Breast epithelium (tissue), 4 donors: ENCODE measurements around the gene FDX1. TPM values are rescaled to one million over a fixed set of nuclear protein-coding genes. Genes with fewer than 3 reads are reported as not detected.

ENCODE experiments used
- DNase-seq, 2 donors: peaks; one replicate each; pipeline ENCODE4 v3.0.0-alpha.2; 2019; ENCODE audit warnings: low spot score in 2 of 2
- H3K27ac ChIP-seq, 2 donors: fragments of 200-600 bp; sonication (generic) in 1 of 2; one replicate each; pipeline ENCODE4 v1.5.1; 2016 to 2019; ENCODE audit warnings: mild to moderate bottlenecking in 1 of 2
- H3K27me3 ChIP-seq, 2 donors: fragments of 200-600 bp; sonication (generic) in 1 of 2; one replicate each; pipeline versions ENCODE4 v1.5.1 to v1.6.0; 2017 to 2019; ENCODE audit warnings: control low read depth in 1 of 2, mild to moderate bottlenecking in 1 of 2
- H3K36me3 ChIP-seq: fragments of 200-600 bp; one replicate; pipeline ENCODE4 v1.5.1; 2019
- H3K4me1 ChIP-seq, 2 donors: fragments of 200-600 bp; sonication (generic); one replicate each; pipeline ENCODE4 v1.5.1; 2016 to 2019; ENCODE audit warnings: control low read depth in 1 of 2
- H3K4me3 ChIP-seq, 3 donors: fragments of 200-600 bp; sonication (generic); 1 replicate in 2 of 3; 2 replicates in 1 of 3; pipeline ENCODE4 v1.5.1; 2016 to 2019; ENCODE audit warnings: mild to moderate bottlenecking in 3 of 3, moderate library complexity in 2 of 3
- H3K9me3 ChIP-seq, 2 donors: fragments of 200-600 bp; sonication (generic) in 1 of 2; one replicate each; pipeline ENCODE4 v1.5.1; 2016 to 2019; ENCODE audit warnings: control low read depth in 1 of 2
- POLR2A ChIP-seq: fragments of 450-650 bp; IDR thresholded peaks from one replicate; pipeline ENCODE4 v1.6.1; 2016; ENCODE audit warnings: antibody characterized with exemption, mild to moderate bottlenecking, moderate library complexity
- POLR2AphosphoS5 ChIP-seq, 3 donors: sonication (generic); formaldehyde crosslinking; IDR thresholded peaks; one replicate each; pipeline ENCODE4 v1.6.1; 2017; ENCODE audit warnings: antibody characterized with exemption in 3 of 3
- intact Hi-C: fragments of 100-400 bp; cut with DNase I; formaldehyde crosslinking; loops from one replicate; pipeline ENCODE4 v1.15.1; 2023; ENCODE audit warnings: low total_unique reads
- total RNA-seq, 3 donors: library from RNA; depleted of rRNA; stranded (reverse); fragments of >200 nt; gene quantifications; one replicate each; pipeline ENCODE4 v1.1.0, GENCODE V29; 2016
- TF ChIP-seq, protein P1 (sequence below), 3 donors: fragments of 450-650 bp; IDR thresholded peaks; one replicate each; pipeline ENCODE4 v1.5.1; 2016 to 2017; ENCODE audit warnings: antibody characterized with exemption in 3 of 3, mild to moderate bottlenecking in 3 of 3, moderate library complexity in 3 of 3

The FDX1 gene
- total RNA-seq, 3 donors from 2014 or later: 12.5 to 18.3 (median 15.2) TPM

DNA sequence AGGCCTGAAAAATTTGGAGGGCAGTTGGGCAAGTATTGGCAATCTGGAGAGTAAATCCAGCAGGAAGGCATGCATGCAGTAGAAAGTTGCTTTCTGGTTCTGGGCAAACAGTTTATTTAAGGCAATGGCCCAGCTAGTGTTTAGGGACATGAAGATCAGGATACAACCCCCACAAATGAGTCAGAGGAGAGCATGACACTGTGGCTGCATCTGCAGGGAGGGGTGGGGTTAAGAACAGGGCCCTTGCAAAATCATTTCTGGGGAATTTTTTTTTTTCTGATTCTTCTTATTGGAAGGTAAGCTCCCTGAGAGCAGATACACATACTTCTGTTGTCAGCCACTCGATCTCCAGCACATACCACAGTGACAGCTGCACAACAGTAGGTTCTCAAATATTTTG, 61.1 kb downstream of the FDX1 start:
- H3K27me3 ChIP-seq: no peaks in the 10 kb centered on the region
- no peak for TF ChIP-seq POLR2AphosphoS5 (IDR thresholded peaks at IDR 0.05)
- TF ChIP-seq, protein P1, sequence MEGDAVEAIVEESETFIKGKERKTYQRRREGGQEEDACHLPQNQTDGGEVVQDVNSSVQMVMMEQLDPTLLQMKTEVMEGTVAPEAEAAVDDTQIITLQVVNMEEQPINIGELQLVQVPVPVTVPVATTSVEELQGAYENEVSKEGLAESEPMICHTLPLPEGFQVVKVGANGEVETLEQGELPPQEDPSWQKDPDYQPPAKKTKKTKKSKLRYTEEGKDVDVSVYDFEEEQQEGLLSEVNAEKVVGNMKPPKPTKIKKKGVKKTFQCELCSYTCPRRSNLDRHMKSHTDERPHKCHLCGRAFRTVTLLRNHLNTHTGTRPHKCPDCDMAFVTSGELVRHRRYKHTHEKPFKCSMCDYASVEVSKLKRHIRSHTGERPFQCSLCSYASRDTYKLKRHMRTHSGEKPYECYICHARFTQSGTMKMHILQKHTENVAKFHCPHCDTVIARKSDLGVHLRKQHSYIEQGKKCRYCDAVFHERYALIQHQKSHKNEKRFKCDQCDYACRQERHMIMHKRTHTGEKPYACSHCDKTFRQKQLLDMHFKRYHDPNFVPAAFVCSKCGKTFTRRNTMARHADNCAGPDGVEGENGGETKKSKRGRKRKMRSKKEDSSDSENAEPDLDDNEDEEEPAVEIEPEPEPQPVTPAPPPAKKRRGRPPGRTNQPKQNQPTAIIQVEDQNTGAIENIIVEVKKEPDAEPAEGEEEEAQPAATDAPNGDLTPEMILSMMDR (IDR thresholded peaks at IDR 0.05): no peak
- no peak for TF ChIP-seq POLR2A
- H3K36me3 ChIP-seq: no peaks in the 10 kb centered on the region
- intact Hi-C loops: no loop called here
- H3K9me3 ChIP-seq: no peaks in the 10 kb centered on the region
- no peaks in the 10 kb centered on the region for H3K4me1 ChIP-seq
- no peak for DNase-seq
- no peak overlapping the region for H3K4me3 ChIP-seq
- H3K27ac ChIP-seq: no peak overlapping the region

DNA sequence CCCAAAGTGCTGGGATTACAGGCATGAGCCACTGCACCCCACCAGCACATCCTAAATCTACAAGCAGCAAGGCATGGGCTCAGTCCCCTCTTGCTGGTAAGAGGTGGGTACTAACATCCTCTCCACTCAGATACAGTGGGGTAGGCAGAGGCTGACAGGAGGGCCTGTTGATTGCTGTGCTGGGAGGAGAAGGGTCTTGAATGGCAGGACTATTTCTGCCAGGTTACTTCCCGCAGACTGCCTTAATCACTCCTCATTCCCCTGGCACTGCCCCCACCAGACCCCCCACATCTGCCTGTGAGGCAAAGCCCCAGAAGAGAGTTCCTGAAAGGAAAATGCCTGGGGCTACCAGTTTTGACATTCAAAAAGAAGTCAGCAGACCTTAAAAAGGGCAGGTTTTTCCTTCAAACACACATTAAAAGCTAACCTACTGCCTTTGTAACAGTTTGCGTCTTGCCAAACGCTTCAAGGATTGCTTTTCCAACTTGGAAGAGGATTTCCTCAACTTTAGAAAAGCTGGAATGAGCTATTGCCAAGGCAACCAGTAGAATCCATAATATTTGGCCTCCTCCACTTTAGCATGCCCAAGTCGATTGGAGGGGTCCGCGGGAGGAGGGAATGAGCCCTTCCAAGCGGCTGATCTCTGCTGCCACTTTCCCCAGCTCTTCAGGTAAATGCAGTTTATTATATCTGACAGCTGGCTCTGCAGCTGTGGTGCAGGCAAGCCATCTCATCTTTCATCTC, 62.0 kb downstream of the FDX1 start:
- intact Hi-C loops: no loop called here
- H3K27me3 ChIP-seq: no peaks in the 10 kb centered on the region
- no peaks in the 10 kb centered on the region for H3K9me3 ChIP-seq
- no peak for DNase-seq
- no peaks in the 10 kb centered on the region for H3K4me1 ChIP-seq
- peak overlapping the region; percentile 52 to 68 for H3K27ac ChIP-seq
- H3K36me3 ChIP-seq: no peaks in the 10 kb centered on the region
- no peak overlapping the region for H3K4me3 ChIP-seq
- TF ChIP-seq POLR2A: no peak
- TF ChIP-seq, protein P1 (IDR thresholded peaks at IDR 0.05): no peak

DNA sequence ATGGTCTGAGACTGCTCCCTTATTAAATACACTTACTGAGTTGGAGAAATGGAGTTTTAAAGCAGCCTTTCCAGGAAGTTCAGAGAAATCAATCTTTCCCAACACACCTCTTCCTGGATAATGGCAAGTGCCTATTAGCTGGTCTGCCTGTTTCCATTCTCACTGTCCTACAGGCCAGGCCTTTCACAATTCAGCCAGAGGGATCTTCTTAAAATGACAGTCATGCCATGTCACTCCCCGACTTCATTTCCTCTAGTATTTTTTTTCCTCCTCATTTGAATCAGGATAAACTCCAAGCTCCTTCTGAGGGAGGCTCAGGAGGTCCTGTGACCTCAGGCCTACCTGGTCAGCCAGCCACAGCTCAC, 62.6 kb downstream of the FDX1 start:
- no peak overlapping the region for H3K27ac ChIP-seq
- TF ChIP-seq, protein P1 (IDR thresholded peaks at IDR 0.05): no peak
- TF ChIP-seq POLR2AphosphoS5 (IDR thresholded peaks at IDR 0.05) (no peak), POLR2A (no peak)
- DNase-seq: no peak
- H3K27me3 ChIP-seq: no peaks in the 10 kb centered on the region
- intact Hi-C loops: no loop called here
- H3K4me3 ChIP-seq: no peak overlapping the region
- H3K4me1 ChIP-seq: no peaks in the 10 kb centered on the region
- H3K9me3 ChIP-seq: no peaks in the 10 kb centered on the region
- no peaks in the 10 kb centered on the region for H3K36me3 ChIP-seq

DNA sequence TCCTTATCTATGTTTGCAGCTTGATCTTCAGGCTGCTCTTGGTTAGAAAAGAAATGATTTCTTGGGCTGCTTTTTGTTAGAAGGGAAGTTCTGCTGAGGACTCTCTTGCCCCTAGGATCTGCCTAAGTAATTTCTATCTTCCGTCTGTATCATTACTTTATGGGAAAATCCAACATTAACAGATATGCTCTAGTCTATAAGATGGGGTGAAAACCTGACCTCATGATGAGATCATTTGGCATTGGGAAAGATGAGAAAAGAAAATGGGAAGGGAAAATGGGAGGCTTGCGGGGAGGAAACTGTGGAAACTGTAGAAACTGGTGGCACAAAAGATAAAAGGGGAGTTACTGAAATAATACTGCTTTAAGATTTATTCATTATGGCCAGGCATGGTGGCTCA, 63.6 kb downstream of the FDX1 start:
- Histone ChIP-seq H3K4me3 (no peak overlapping the region), H3K4me1 (no peaks in the 10 kb centered on the region), H3K9me3 (no peaks in the 10 kb centered on the region), H3K27ac (no peak overlapping the region), H3K36me3 (no peaks in the 10 kb centered on the region), H3K27me3 (no peaks in the 10 kb centered on the region)
- TF ChIP-seq POLR2A (no peak), POLR2AphosphoS5 (IDR thresholded peaks at IDR 0.05) (no peak)
- TF ChIP-seq, protein P1 (IDR thresholded peaks at IDR 0.05): no peak
- DNase-seq: no peak
- intact Hi-C loops: no loop called here

DNA sequence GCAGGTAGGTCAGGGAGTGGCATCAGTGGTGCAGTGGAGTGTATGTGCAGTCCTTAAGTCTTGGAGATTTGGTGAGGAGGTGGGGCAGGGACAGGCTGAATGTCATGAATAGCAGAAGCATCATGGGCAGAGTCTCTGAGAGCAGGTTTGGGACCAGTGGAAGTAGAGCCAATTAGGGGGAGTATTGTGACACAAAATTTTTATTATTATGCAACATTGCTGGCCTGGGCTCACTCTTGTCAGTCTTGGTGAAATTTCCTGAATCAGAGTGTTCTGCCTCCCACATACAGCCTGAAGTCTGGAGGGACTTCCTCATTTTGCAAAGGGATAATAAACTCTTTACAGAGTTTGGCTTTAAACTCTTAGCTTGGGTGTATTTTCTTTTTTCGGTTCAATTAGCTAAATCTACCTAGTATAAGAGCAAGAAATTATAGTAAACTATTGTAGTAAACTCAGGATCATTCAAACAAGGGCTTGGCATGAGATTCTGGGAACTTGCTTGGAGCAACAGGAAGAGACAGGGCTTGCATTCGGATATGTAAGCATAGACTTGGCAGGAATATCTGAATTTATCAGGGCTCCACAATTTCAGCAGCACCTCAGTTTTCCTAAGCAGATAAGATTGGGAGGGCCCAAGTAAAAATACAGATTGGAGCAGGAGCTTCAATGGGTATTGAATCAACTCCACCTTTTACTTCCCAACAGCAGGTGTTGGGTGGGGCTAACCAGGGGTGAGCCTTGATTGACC, 67.7 kb downstream of the FDX1 start:
- no peak for TF ChIP-seq POLR2AphosphoS5 (IDR thresholded peaks at IDR 0.05)
- TF ChIP-seq POLR2A: no peak
- TF ChIP-seq, protein P1 (IDR thresholded peaks at IDR 0.05): no peak

More for the DNA sequence above, 67.7 kb downstream of the FDX1 start:
- H3K27ac ChIP-seq: peak overlapping the region in 1 of 2 donors; percentile 10
- H3K27me3 ChIP-seq: no peaks in the 10 kb centered on the region
- no peaks in the 10 kb centered on the region for H3K36me3 ChIP-seq
- no peak overlapping the region for H3K4me3 ChIP-seq
- DNase-seq: no peak
- intact Hi-C loops: no loop called here
- H3K9me3 ChIP-seq: no peaks in the 10 kb centered on the region
- H3K4me1 ChIP-seq: no peaks in the 10 kb centered on the region
